ENCODE data around the gene KREMEN1.

DNA sequence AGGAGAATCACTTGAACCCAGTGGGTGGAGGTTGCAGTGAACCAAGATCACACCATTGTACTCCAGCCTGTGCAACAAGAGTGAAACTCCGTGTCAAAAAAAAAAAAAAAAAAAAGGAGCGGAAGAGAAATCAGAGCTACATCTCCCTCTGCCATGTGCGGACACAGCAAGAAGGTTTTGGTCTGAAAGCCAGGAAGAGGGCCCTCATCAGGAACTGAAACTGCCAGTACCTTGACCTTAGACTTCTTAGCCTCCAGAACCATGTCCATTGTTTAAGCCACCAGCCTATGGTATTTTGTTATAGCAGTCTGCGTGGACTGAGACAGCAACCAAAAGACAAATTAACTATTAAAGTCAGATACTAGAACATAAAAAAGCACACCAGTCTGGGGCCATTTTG, 41.6 kb downstream of the KREMEN1 start:
- TF ChIP-seq, protein P1, sequence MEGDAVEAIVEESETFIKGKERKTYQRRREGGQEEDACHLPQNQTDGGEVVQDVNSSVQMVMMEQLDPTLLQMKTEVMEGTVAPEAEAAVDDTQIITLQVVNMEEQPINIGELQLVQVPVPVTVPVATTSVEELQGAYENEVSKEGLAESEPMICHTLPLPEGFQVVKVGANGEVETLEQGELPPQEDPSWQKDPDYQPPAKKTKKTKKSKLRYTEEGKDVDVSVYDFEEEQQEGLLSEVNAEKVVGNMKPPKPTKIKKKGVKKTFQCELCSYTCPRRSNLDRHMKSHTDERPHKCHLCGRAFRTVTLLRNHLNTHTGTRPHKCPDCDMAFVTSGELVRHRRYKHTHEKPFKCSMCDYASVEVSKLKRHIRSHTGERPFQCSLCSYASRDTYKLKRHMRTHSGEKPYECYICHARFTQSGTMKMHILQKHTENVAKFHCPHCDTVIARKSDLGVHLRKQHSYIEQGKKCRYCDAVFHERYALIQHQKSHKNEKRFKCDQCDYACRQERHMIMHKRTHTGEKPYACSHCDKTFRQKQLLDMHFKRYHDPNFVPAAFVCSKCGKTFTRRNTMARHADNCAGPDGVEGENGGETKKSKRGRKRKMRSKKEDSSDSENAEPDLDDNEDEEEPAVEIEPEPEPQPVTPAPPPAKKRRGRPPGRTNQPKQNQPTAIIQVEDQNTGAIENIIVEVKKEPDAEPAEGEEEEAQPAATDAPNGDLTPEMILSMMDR (IDR thresholded peaks at IDR 0.05), result no peak
- TF ChIP-seq POLR2A (IDR thresholded peaks at IDR 0.05), result no peak
